Fibroblast of lung (primary cell): ENCODE data around the gene EXPH5. TPM values are rescaled to one million over a fixed set of nuclear protein-coding genes. Genes with fewer than 3 reads are reported as not detected.

ENCODE experiments used
- DNase-seq, 2 donors: peaks; one replicate each; pipeline versions ENCODE4 v3.0.0 to v3.0.0-alpha.2; 2010; ENCODE audit warnings: low read depth in 2 of 2
- H2AFZ ChIP-seq: 2 replicates; pipeline ENCODE4 v1.5.1; 2012; ENCODE audit warnings: low read length, control low read depth, inconsistent platforms
- H3K27ac ChIP-seq: 2 replicates; pipeline ENCODE4 v1.5.1; 2011; ENCODE audit warnings: low read length, control low read depth; ENCODE audit not compliant: insufficient read depth
- H3K27me3 ChIP-seq: 2 replicates; pipeline ENCODE4 v1.5.1; 2011; ENCODE audit warnings: mild to moderate bottlenecking, low read length; ENCODE audit not compliant: control insufficient read depth, insufficient read depth
- H3K36me3 ChIP-seq: 2 replicates; pipeline ENCODE4 v1.5.1; 2011; ENCODE audit warnings: low read length; ENCODE audit not compliant: control insufficient read depth, insufficient read depth
- H3K4me1 ChIP-seq: 2 replicates; pipeline ENCODE4 v1.5.1; 2011; ENCODE audit warnings: low read length; ENCODE audit not compliant: control insufficient read depth, insufficient read depth; ENCODE audit errors: extremely low read depth
- H3K4me2 ChIP-seq: 2 replicates; pipeline ENCODE4 v1.5.1; 2011; ENCODE audit warnings: low read length, control low read depth; ENCODE audit not compliant: insufficient read depth; ENCODE audit errors: extremely low read depth
- H3K4me3 ChIP-seq, 4 experiments: fragments of 200-600 bp in 1 of 4; sonication (generic) in 1 of 4; replicated peaks in 1 of 4; 2 replicates each; pipeline ENCODE4 v1.5.1; 2011 to 2016; ENCODE audit warnings: low read length in 4 of 4, low read depth in 3 of 4, mild to moderate bottlenecking in 3 of 4, control low read depth in 2 of 4, inconsistent platforms in 1 of 4, mixed read lengths in 1 of 4; ENCODE audit not compliant: insufficient read depth in 1 of 4; ENCODE audit errors: control extremely low read depth in 1 of 4
- H3K79me2 ChIP-seq: 2 replicates; pipeline ENCODE4 v1.5.1; 2012; ENCODE audit warnings: mild to moderate bottlenecking, low read length, inconsistent platforms; ENCODE audit not compliant: control insufficient read depth, insufficient read depth
- H3K9ac ChIP-seq: 2 replicates; pipeline ENCODE4 v1.5.1; 2011; ENCODE audit warnings: mild to moderate bottlenecking, low read length, control low read depth; ENCODE audit not compliant: insufficient read depth
- H3K9me3 ChIP-seq: 2 replicates; pipeline ENCODE4 v1.5.1; 2012; ENCODE audit warnings: low read depth, low read length; ENCODE audit not compliant: control insufficient read depth, insufficient read depth
- H4K20me1 ChIP-seq: 2 replicates; pipeline ENCODE4 v1.5.1; 2011; ENCODE audit warnings: low read length; ENCODE audit not compliant: control insufficient read depth, insufficient read depth; ENCODE audit errors: extremely low read depth
- CTCF ChIP-seq, 2 donors: IDR thresholded peaks in 1 of 2; conservative IDR thresholded peaks in 1 of 2; 1 replicate in 1 of 2; 2 replicates in 1 of 2; pipeline ENCODE4 v1.5.1; 2011 to 2012; ENCODE audit warnings: low read length in 2 of 2, control low read depth in 1 of 2, inconsistent platforms in 1 of 2, low read depth in 1 of 2, mild to moderate bottlenecking in 1 of 2
- EZH2 ChIP-seq: IDR thresholded peaks from 2 replicates; pipeline ENCODE4 v1.5.1; 2012; ENCODE audit warnings: low read length, control low read depth, mild to moderate bottlenecking; ENCODE audit errors: missing control alignments
- polyA plus RNA-seq, 2 donors: library from polyadenylated mRNA; depleted of rRNA in 1 of 2; stranded (reverse) in 1 of 2; unstranded in 1 of 2; fragments of >200 nt; gene quantifications; 2 replicates each; pipeline ENCODE4 v1.2.1, GENCODE V29; 2011 to 2012; ENCODE audit warnings: missing spikeins in 1 of 2
- total RNA-seq: library from RNA; depleted of rRNA; stranded (reverse); fragments of >200 nt; gene quantifications from 2 replicates; pipeline ENCODE4 v1.2.1, GENCODE V29; 2014

Gene EXPH5
- total and polyA plus RNA-seq, 2 donors (not counting 1 experiment from before 2014, with no cell fraction given), result 2.9 to 11.2 TPM

DNA sequence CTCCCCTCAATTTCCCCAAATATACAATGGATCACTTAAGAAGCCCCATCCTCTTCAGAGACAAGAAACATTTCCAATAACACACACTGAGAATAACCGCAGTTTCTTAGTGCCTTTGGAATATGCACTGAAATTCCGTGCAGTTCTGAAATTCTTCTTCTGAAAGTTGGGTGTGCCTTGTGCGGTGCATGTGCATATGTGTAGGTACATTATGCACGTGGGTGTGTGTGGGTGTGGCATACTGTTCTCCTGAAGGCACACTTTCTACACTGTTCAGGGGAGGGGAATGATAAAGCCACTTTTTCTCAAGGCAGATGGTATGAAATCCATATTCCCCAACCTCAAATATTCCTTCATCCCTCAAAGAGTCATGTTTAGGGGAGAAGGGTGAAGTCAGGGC is 1.7 kb downstream of the EXPH5 start:
- Histone ChIP-seq H3K4me2 (no peak overlapping the region), H3K9me3 (no peaks in the 10 kb centered on the region), H3K4me3 (no peak overlapping the region), H3K36me3 (no peaks in the 10 kb centered on the region), H3K4me1 (peaks cover 3% of the 10 kb centered on the region), H3K27me3 (no peaks in the 10 kb centered on the region), H2AFZ (no peak overlapping the region), H3K27ac (no peak overlapping the region), H3K79me2 (no peaks in the 10 kb centered on the region), H4K20me1 (no peaks in the 10 kb centered on the region), H3K9ac (no peak overlapping the region)
- no peak for DNase-seq
- TF ChIP-seq CTCF (conservative IDR thresholded peaks at IDR 0.05 in 1 of 2, IDR thresholded peaks at IDR 0.05 in 1 of 2; ENCODE audit: low read depth in 1 of 2, low read length in 2 of 2) (no peak), EZH2 (no peak)

- no peaks in the 10 kb centered on the region for H3K36me3 ChIP-seq
- H3K27me3 ChIP-seq, result no peaks in the 10 kb centered on the region
- H3K9ac ChIP-seq, result no peak overlapping the region
- H3K27ac ChIP-seq, result no peak overlapping the region
- H3K4me1 ChIP-seq, result peaks cover 3% of the 10 kb centered on the region
- H3K4me3 ChIP-seq, result no peak overlapping the region
- no peak for DNase-seq
- no peaks in the 10 kb centered on the region for H3K9me3 ChIP-seq
- H2AFZ ChIP-seq, result no peak overlapping the region
- no peaks in the 10 kb centered on the region for H4K20me1 ChIP-seq
- H3K79me2 ChIP-seq, result no peaks in the 10 kb centered on the region
- no peak overlapping the region for H3K4me2 ChIP-seq
- no peak for TF ChIP-seq EZH2
- no peak for TF ChIP-seq CTCF (conservative IDR thresholded peaks at IDR 0.05 in 1 of 2, IDR thresholded peaks at IDR 0.05 in 1 of 2; ENCODE audit: low read depth in 1 of 2, low read length in 2 of 2)
These were observed 4.4 kb downstream of the EXPH5 start for GRCh38 chr11:108589136-108589535.

GRCh38 chr11:108588287-108588686 is 5.3 kb downstream of the EXPH5 start:
- H3K36me3 ChIP-seq, result no peaks in the 10 kb centered on the region

More at GRCh38 chr11:108588287-108588686, 5.3 kb downstream of the EXPH5 start:
- H4K20me1 ChIP-seq, result no peaks in the 10 kb centered on the region
- H3K9me3 ChIP-seq, result no peaks in the 10 kb centered on the region
- peaks cover 3% of the 10 kb centered on the region for H3K4me1 ChIP-seq
- TF ChIP-seq EZH2 (no peak), CTCF (conservative IDR thresholded peaks at IDR 0.05 in 1 of 2, IDR thresholded peaks at IDR 0.05 in 1 of 2; ENCODE audit: low read depth in 1 of 2, low read length in 2 of 2) (no peak)
- no peaks in the 10 kb centered on the region for H3K27me3 ChIP-seq
- DNase-seq, result no peak
- H2AFZ ChIP-seq, result no peak overlapping the region
- H3K27ac ChIP-seq, result no peak overlapping the region
- H3K9ac ChIP-seq, result no peak overlapping the region
- H3K4me2 ChIP-seq, result no peak overlapping the region
- no peak overlapping the region for H3K4me3 ChIP-seq
- H3K79me2 ChIP-seq, result no peaks in the 10 kb centered on the region
